NCI-H460 (cell line): Measurements from ENCODE around the gene ARHGAP10. TPM values are rescaled to one million over a fixed set of nuclear protein-coding genes. Genes with fewer than 3 reads are reported as not detected.
"Not testable (repeated sequence)": the region's sequence is repeated elsewhere in the genome, so short reads cannot be mapped to it uniquely, and the experiment has no call there.

ENCODE experiments used
- DNase-seq: peaks from one replicate; pipeline ENCODE4 v3.0.0-alpha.2; 2016; ENCODE audit warnings: low read depth; ENCODE audit errors: extremely low read depth
- total RNA-seq: library from RNA; depleted of rRNA; stranded (reverse); fragments of >200 nt; shearing (Covaris generic); gene quantifications from 2 replicates; pipeline ENCODE4 v1.2.3, GENCODE V29; 2014

The ARHGAP10 gene
- total RNA-seq, 1 experiment from 2014 or later = 5.1 TPM

DNA sequence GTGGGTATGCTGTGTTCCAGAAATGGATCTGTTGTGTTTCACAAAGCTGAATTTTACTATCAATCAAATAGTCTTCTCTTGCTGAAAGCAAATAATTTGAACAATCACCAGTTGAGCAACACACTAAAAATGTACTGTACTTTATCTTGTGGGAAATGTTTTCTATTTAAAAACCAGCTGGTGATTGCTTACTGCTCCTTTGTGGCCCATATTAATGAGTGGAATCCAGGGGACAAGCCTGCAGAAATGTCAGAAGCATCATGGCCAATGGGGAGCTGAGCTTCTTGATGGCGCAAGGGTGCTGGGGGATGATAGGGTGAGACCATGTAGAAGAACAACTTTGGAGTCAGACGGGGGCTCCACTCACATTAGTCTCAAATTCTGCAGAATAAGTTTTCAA is 346.2 kb downstream of the ARHGAP10 start:
- DNase-seq = no peak

DNA sequence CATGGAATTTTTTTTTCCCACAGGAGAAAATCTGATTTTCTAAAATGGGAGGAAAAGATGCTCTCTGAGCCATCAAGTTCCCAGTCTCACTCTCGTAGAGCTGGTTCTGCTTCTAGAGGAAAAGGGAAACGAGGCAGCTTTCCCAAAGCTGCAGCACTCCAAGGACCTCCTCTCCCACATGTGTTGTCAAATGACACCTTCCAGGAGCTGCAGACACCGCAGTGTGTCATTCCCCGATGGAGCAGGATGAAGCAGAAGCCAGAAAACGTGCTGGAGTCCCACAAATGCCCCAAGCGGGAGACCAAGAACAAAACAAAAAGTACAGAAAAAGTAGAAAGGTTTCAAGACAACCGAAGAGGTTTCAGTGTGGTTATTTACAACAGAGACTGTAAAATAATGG is 348.1 kb downstream of the ARHGAP10 start:
- DNase-seq = no peak

DNA sequence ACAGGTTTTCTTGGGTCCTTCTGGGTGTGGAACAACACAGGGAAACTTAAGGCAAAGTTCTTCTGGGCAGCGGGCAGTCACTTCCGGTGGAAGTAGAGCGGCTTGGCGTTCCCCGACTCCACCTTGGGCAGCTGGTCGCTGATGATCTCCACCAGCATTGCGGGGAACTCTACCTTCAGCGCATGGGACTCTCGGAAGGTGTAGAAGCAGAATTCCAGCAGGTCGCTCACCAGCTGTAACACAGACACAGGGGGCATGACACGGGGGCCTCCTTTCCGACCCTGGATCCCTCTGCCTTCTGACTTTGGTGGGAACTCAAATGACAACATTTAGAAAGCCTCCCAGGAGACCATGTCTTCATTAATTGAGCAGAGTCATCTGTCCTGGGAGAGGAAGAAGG is 349.4 kb downstream of the ARHGAP10 start:
- DNase-seq = no peak

DNA sequence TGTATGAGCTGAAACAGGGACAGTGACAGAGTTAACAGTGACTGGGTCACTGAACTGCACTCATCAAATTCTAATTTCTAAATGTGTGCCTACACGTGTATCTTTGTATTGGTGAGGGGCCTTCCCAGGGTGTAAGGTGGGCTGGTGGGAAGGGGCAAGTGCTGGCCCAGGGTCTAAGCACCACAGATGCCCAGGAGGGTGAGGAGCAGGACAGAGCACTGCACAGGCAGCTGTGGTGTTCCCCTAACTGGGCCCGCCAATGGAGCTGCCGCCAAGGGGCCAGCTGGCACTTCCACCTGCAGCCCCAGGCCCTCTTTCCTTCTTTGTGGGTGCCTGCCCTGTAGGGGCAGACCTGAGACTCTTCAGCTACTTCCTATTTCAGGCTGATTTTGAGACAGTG is 349.9 kb downstream of the ARHGAP10 start:
- no peak for DNase-seq

DNA sequence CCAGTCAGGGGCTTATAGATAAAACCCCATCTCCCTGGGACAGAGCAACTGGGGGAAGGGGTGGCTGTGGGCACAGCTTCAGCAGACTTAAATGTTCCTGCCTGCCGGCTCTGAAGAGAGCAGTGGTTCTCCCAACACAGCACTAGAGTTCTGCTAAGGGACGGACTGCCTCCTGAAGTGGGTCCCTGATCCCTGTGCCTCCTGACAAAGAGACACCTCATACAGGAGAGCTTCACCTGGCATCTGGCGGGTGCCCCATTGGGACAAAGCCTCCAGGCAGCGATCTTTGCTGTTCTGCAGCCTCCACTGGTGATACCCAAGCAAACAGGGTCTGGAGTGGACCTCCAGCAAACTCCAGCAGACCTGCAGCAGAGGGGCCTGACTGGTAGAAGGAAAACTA is 351.2 kb downstream of the ARHGAP10 start:
- not testable (repeated sequence) for DNase-seq

GRCh38 chr4:148089624-148090023 is 357.7 kb downstream of the ARHGAP10 start:
- DNase-seq = no peak

- DNase-seq = no peak
Measured at GRCh38 chr4:148090029-148090428, 358.1 kb downstream of the ARHGAP10 start.

DNA sequence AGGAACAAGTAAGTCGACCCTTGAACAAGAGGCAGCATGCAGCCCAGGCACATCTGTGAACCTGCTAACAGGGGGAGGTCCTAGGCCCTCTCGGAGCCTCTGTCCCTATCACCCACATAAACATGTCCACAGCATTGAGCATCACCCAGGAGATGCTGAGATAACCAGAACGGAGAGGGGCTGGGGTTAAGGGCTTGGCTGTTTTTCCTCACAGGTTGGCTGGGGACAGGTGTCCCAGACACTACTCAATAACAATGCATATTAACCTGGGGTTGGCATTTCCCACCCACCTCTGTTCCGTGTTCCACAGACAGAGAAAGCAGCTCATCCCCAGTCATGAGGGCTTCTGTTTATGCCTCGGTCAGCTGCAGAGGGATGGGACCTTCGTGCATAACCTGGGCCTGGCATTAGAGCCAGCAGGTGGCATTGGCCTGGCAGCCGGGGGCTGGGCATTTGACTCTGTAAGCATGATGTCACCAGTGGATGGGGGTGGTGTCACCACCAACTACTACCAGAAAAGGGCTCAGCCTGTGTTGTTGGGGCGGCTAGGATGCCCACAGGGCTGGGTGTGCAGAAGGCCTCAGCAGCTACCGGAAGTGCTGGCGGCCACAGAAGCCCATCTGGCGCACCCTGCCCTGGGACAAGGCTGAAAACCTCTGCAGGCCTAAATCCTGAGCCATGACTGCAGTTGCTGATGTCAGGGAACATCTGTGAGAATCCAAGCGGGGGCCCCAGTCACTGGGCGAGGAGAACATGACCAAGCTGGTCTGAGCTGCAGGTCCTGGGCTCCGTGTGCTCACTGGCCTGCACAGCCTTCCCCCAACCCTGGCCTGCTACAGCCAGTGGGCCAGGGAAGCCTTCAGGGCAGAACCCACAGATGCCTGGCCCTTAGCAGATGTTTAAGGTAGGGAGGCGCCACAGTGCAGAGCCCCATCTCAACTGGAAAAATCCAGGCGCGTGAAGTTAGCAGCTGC is 358.9 kb downstream of the ARHGAP10 start:
- DNase-seq = no peak

GRCh38 chr4:148091896-148092295 is 360.0 kb downstream of the ARHGAP10 start:
- DNase-seq = no peak

- DNase-seq = no peak
Measured at GRCh38 chr4:148092316-148093014, 360.6 kb downstream of the ARHGAP10 start.

GRCh38 chr4:148093065-148093464 is 361.2 kb downstream of the ARHGAP10 start:
- DNase-seq = no peak

DNA sequence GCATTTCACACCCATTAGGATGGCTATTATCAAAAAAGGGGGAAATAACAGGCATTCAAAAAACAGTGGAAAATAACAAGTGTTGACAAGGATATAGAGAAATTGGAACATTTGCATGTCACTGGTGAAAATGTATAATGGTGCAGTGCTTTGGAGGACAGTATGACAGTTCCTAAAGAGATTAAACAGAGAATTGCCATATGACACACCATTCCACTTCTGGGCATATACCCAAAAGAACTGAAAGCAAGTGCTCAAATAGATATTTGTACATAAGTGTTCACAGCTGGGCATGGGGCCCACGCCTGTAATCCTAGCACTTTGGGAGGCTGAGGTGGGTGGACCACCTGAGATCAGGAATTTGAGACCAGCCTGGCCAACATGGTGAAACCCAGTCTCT is 362.3 kb downstream of the ARHGAP10 start:
- DNase-seq = no peak

- no peak for DNase-seq
Measured at GRCh38 chr4:148095346-148095923, 363.5 kb downstream of the ARHGAP10 start.

DNA sequence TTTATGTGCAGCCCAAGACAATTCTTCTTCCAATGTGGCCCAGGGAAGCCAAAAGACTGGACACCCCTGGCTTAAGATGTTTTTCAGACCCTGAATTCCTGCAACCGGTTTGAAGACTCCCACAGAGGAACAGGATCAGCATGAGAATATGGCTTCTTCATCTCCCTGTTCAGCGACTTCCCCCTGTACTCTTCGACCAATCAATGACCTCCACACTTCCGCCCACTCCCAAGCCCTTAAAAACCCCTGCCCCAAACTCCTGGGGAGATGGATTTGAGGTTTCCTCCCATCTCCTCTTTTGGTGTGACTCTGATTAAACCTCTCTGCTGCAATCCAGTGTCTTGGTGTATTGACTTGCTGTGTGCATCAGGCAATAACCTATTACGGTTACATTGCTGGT is 365.9 kb downstream of the ARHGAP10 start:
- DNase-seq = no peak

GRCh38 chr4:148101235-148101634 is 369.3 kb downstream of the ARHGAP10 start:
- DNase-seq = no peak

DNA sequence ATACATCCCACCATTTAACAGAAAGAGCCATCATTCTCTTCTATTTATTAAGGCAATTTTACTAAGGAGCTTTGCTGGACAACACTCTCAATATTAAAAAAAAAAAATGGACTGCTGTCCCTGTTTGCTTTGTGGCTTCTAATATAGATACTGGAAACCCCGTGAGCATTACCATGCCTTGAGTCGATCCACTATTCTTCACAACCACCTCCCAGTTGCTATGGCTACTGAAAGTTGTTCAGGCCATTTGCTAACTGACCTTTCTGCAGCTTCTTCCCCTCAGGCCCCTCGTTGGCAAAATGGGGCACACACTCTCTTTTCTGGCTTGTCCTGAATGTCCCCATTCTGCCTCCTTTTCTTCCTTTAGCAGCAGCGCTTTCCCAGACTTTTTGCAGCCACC is 369.9 kb downstream of the ARHGAP10 start:
- no peak for DNase-seq

- DNase-seq = no peak
Measured at GRCh38 chr4:148103597-148104355, 371.9 kb downstream of the ARHGAP10 start.

- DNase-seq = no peak
Measured at GRCh38 chr4:148108766-148109165, 376.9 kb downstream of the ARHGAP10 start.

DNA sequence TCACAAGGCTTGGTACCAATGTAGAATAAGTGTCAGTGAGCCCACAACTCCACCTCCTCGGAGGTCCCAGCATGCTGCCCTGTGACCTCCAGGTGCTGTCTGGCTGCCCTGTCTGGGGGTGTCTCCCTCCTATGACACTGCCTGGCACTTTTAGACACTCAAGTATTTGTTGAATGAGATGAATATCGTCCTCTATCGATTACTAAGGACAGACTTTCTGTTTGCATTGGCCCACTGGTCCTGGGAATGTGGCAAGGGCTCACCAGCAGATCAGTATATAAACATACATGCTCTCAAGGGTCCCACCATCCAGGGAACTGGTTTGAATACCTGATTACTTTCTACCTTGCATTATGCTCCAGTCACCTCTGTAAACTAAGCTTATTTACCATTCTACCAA is 377.3 kb downstream of the ARHGAP10 start:
- no peak for DNase-seq

GRCh38 chr4:148110169-148110568 is 378.3 kb downstream of the ARHGAP10 start:
- DNase-seq = no peak
